ENCODE measurements around the gene VAT1L.

The VAT1L gene, protein sequence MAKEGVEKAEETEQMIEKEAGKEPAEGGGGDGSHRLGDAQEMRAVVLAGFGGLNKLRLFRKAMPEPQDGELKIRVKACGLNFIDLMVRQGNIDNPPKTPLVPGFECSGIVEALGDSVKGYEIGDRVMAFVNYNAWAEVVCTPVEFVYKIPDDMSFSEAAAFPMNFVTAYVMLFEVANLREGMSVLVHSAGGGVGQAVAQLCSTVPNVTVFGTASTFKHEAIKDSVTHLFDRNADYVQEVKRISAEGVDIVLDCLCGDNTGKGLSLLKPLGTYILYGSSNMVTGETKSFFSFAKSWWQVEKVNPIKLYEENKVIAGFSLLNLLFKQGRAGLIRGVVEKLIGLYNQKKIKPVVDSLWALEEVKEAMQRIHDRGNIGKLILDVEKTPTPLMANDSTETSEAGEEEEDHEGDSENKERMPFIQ

DNA sequence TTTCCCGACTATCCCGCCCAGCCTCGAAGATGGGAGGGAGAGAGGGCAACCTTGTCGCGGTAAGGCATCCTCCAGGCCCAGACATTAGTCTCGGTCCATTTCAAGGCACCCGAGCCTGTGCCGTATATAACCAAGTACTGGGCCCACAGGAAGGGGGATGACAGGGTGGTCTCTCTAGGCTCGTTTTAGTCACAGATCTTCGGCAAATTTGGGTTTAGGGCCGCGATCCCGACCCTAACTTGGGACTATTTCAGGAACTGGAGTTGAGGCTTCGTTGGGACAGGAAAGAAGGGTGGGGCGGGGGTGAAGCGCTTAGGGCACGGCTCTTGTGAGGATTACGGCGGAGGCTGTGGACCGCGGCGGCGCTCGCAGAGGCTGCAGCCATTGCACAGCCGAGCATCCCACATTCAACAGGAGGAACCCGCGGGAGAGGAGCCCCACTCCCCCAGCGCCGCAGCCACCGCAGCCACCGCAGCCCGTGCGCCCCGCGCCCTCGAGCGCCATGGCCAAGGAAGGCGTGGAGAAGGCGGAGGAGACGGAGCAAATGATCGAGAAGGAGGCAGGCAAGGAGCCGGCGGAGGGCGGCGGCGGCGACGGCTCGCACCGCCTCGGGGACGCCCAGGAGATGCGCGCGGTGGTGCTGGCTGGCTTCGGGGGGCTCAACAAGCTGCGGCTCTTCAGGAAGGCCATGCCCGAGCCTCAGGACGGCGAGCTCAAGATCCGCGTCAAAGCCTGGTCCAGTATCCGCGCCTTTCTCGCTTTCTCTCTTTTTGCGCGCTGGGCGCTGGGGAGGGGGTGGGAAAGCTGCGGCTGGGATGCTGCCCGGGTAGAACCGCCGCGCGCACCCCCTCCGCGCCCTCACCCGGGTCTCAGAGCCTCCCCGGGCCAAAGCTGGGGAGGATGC, at the start of gene VAT1L:
Gene VAT1L (plus strand): TSS at position 384 of the 904 bp plus-strand sequence. CDS start 119 bp downstream, at position 503.
- DNase-seq, result no peak

DNA sequence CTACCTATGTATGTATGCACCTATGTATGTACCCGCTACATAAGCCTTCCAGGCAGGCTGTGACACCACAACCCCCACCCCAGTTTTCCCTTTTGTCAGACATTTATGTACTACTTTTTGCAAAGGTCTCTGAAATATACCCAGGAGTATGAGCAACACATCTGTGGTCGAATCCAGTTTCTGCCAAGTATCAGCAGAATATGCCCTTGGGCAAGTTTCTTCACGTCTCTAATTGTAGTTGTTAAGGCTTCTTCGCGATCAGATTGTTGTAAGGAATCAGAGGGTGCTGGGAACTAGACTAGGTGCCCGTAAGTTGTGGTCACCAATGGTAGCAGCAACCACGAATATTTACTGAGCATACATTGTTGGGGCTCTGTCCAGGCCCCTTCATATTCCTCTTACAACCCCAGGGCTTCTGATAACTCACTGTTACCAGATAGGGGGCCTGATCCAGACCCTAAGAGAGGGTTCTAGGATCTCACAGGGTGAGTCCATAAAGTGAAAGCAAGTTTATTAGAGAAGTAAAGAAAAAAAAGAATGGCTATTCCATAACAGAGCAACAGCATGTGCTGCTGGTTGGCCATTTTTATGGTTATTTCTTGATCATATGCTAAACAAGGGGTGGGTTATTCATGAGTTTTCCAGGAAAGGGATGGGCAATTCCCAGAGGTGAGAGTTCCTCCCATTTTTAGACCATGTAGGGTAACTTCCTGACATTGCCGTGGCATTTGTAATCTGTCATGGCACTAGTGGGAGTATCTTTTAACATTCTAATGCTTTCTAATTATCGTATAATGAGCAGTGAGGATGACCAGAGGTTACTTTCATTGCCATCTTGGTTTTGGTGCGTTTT, 49.4 kb upstream of the VAT1L start:
- DNase-seq, result no peak

DNA sequence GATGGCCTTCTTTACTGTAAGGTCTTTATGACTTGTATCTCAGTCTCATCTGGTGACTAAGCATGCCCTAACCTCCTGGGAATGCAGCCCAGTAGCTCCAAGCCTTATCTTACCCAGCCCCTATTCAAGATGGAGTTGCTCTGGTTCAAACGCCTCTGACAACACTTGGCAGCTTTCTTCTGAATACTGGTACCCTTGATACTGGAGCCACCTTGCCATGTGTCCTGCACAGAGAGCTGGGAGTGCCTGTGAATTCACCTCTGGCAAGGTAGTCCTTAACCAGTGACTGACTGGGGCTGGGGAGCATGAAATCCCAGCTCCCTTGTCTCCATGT, 48.8 kb upstream of the VAT1L start:
- DNase-seq, result no peak

DNA sequence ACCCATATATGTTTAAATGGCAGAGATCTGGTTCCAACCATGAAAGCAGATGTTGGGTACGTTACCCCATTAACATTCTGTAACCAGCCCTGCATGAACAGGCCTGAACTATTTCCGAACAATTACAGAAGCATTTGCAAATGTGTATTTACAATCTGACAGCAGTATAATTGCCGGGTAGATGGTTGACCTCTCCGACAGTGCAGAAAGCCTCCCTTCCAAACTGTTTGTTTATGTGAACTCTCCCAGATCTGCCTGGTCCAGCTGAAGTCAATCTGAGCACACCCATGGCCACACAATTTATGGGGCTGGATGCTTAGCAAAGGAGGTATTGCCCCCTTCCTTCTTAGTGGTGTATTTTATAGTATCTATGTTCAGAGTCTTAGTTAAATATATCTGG, 44.2 kb upstream of the VAT1L start:
- no peak for DNase-seq

DNA sequence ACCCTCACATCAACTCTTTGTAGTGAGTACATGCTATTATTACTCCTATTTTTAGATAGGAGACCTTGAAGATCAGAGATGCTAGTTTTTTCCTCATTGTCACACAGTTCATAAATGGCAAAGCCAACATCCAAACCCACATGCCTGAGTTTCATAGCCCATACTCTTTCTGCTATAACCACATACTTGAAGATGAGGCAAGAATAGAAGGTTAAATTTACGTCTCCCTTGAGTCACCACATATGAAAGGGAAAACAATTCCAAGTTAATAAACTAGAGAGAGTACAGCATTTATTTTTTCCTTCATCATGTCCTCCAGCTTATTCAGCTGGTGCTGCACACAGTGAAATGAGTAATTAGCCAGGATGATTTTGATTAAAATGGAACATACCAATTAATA, 42.4 kb upstream of the VAT1L start:
- no peak for DNase-seq

DNA sequence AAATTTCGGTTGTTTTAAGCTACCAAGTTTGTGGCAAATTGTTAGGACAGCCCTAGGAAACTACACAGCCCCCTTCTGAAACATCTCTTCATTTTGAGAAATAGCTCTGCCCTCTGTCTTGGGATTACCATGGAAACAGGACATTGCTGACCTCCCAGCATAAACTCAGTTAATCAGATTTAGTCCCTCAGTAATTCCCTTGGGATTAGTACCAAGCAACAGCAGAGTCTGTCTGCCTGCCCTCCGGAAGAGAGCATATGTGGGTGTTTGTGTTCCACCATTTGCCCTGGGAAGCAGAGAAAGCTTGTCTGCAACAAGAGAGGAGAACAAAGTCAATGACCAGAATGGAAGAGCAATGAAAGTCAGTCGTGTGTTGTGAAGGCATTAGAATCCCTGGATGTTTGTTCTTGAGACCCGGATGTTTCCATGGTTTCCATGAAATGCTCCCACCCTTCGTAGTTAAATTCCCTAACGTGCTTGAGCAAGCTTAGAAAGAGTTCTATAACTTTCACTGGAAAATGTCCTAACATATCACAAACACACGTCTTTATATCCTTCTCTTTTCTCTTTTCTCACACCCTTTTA, 39.9 kb upstream of the VAT1L start:
- no peak for DNase-seq

DNA sequence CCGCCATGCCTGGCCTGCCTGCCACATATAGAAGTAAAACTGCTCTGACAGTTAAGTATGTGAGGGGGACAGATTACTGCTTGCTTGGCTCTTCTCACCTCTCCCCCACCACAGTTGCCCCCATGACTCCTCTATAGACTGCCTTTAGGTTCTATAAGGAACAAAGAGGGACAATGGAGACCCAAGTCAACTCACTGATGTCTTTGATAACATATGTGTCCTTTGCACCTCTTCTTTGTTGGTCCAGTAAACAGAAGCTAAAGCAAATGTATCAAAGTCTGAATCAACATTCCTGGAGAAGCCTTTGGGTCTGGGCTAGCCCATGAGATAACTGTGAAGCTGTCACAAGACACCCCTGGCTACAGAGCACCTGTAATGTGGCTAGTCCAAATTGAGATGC, 38.9 kb upstream of the VAT1L start:
- DNase-seq, result no peak

DNA sequence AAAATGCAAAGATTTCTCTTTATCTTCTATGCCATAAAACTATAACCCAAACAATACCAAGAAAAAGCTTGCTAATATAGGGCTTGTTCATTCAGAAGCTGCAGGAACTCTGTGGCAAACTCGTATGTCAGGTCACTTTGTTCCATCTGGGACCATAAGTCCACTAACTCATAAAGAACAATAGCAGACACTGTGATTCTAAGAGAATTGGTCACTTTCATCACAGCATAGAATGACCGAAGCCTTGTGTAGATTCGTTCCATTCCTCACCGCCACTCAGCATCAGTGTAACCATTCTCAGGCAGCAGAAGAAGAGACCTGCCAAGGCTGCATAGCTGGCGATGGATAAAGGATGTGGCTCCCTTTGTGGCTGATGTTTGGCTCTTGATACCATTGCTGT, 30.3 kb upstream of the VAT1L start:
- DNase-seq, result no peak

DNA sequence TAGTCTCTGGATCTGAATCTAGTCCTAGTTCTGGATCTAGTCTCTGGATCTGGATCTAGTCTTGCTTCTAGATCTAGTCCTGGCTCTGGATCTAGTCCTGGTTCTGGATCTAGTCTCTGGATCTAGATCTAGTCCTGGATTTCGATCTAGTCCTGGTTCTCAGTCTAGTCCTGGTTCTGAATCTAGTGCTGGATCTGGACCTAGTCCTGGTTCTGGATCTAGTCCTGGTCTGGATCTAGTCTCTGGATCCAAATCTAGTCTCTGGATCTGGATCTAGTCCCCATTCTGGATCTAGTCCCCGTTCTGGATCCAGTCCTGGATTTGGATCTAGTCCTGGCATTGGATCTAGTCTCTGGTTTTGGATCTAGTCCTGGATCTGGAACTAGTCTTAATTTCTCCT, 29.9 kb upstream of the VAT1L start:
- no peak for DNase-seq

DNA sequence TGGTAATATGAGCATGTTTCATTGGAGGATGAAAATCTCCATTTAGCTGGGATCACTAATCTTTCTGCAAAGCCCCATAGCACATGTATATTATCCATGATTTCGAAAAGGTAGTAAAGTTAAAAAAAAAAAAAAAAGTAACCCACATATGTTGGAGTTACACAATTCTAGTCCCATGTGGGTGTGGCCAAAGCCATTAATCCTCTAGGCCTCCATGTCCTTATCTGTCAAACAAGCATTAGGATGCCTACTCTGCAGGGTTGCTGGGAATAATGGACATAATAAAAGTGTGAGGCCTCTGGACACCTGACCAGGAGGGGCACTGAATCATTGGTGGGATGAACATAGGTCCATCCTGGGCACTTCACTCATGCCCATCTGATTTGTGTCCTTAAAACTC, 29.2 kb upstream of the VAT1L start:
- DNase-seq, result no peak

DNA sequence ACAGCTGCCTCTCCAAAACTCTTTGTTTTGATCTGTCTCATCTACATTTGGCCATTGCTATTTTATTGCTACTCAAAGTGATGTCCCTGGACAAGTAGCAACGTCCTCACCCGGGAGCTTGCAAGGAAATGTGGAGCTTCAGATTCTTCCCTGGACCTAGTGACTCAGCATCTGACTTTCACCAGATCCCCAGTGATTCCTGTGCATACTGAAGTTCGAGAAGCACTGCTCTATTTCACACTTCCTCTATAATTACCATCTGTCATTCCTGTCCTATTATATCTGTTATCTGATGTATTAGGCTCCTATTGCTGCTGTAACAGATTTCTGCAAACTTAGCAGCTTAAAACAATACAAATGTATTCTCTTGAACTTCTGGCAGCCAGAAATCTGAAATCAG, 28.5 kb upstream of the VAT1L start:
- DNase-seq, result no peak

DNA sequence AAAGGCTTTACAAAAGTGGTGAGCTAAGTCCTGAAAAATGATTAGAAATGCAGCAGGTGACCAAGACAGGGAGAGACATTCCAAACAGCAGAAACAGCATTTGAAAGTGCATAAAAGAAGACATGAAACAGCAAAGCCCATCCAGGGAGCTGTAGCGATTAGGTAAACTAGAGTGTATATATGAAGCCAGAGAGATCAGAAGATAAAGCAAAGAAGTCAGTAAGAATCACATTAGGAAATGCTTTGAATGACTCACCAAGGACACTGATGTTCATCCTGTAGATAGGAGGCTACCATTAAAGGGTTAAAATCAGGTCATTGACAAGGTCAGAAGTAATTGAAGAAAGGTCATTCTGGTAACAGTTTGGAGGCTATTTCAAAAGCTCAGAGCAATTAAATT, 27.6 kb upstream of the VAT1L start:
- DNase-seq, result no peak

DNA sequence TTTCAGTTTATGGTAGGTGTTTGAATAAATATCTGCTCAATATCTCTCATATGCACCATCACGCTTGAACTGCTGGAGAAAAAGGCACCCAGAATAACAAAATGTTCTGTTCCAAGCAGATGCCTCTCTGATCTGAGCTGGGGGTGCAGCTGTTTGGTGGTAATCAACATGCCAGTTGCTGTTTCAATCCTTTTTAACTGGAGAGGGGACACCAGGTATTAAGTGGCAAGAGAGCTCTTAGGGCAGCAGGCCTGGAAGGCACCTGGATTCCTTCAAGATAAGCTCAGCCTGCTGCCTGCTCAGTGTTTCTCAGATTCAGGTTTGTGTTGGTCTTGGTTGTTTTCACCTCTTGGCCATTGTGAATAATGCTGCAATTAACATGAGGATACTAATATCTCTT, 27.2 kb upstream of the VAT1L start:
- DNase-seq, result no peak

DNA sequence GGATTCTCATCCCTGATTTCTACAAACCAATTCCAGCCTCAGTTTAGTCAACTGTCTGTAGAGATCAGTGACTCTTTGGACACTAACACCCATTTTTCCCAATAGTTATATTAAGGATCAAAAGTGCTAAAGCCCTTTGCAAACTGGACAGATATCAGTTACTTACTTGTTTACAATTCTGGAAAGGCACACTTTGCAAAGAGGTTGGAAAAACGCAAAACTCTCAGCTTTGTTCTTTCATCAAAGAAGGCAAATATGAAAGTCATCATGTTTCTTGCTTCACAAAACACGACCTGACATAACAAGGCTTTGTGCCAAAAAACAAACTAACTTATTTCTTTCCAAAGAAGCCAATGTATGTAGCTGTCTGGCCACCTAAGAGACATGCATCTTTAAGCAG, 26.1 kb upstream of the VAT1L start:
- no peak for DNase-seq

DNA sequence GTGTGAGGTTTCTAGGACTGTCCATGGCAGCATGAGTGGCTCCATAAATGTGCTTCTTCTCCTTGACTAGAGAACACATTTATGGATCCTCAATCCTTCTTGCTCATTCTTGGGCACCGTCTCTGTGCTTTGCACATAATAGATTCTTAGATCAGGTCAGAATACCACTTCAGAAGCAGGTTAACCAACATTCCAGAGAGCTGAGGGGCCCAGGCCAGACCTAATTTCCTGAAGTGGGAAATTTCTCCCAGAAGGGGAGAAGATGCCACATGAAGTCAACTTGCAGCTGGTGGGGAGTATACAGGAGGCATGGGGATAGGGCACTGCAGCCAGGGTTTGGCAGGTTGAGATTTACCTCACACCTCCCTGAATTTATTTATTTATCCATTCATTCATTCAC, 24.4 kb upstream of the VAT1L start:
- no peak for DNase-seq

DNA sequence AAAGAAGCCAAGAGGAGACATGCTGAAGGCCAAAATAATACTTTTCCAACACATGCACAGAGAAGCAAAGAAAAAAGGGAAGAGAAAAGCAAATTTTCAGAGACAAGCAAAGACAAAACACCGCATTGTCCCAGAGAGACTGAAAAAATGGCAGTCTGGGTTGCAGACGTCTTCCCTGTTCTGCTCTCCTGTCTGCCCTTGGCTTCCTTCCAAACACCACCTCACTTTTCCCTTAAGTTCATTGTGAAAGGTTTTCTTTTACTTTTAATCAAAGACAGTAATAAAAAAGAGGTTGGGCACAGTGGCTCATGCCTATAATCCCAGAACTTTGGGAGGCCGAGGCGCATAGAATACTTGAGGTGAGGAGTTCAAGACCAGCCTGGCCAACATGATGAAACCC, 21.2 kb upstream of the VAT1L start:
- DNase-seq, result no peak

DNA sequence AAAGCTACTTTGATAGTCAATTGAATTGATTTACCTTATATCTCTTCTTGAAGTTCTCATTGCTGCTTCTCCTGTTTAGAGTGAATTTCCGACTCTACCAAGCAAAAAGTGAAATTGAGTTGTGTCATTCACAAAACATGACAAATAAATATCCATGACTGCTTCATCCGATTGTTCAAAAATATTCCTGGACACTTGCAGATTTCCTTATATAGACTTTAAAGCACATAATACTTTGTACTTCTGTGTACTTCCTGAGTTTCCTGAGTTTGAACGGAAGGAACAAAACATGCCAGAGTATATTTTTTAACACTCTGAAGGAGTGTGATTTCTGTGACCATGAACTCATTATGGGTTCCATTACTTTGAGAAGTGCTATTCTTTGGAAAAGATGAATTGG, 20.5 kb upstream of the VAT1L start:
- DNase-seq, result no peak

DNA sequence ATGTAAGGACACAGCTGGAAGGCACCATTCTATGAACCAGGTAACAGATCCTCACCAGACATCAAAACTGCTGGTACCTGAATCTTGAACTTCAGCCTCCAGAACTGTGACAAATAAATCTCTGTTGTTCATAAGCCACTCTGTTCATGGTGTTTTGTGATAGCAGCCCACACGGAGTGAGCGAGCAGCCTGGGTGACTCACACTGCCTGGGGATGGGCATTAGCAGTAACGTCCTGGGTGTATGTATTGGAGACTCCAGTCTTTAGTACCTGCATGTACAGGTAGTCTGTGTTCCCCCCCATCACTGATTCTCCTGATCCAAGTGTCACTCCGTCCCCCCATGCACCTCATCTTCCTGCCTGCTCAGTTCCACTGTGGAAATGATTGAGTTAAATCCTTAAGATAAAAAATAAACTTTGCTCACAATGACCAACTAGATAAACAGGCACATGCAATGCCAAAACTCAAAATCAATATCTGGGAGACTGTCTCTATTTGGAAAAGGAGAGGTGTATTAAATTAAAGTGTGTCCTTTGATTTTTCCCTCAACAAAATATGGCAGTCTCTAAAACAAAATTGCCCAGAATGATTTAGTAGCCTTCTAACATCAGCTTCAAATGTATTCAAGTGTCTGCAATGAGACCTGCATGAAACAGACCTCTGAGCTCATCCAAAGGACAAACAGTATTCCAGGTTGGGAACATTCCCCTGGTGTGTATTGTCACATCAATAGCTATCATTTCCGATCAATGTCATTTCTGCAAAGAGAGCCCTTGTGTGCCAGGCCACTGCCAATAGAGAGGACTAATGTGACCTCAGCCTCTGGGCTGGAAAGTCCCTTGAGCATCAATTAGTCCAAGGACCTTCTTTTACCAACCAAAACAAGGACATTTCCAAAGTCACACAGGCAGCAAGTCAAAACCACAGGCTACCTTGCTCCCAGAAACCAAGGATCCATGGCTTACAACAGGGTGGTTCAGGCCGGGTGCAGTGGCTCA, 12.2 kb upstream of the VAT1L start:
- no peak for DNase-seq

DNA sequence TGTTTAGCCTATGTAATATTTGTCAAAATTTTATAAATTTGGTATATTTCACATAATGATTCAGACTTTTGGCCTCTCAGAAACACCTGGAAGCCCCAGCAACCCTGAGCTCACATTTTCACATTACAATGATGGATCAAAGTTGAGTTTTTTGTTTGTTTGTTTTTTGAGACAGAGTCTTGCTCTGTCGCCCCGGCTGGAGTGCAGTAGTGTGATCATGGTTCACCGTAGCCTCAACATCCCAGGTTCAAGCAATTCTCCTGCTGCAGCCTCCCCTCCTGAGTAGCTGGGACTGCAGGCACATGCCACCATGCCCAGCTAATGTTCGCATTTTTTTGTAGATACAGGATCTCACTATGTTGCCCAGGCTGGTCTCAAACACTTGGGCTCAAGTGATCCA, 10.6 kb upstream of the VAT1L start:
- DNase-seq, result no peak

DNA sequence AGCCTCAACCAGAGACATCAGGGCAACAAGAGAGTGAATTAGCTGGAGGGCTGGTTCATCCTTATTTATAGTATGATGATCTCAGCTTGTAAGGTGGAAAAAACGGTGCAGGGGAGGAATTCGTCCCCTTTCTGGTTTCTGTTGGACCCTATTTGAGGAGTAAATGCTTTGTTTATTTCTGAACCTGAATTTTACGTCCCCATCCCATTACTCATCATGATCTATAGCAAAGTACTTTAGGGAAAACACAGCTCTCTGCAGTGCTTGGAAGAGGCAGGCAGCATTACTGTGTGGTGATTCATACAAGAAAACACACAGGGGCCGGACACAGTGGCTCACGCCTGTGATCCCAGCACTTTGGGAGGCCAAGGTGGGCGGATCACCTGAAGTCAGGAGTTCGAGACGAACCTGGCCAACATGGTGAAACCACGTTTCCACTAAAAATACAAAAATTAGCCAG, 8.0 kb upstream of the VAT1L start:
- no peak for DNase-seq

DNA sequence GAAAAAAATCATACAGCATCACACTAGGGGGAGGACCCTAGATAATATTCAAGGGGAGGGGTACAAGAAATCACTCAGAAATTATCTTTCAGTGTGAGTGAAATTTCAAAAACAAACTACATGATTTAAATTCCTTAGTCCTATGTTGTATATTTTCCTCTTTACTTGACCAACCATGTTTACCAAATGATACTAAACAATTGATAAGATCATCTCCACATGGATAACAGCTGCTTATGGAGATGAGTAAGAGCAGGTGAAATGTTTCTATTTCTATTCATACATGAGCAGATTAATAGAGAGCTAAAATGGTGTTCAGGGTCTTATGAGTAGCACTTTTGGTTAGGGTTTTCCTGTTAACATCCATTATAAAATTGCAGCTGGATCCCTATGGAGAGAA, 7.3 kb upstream of the VAT1L start:
- no peak for DNase-seq

DNA sequence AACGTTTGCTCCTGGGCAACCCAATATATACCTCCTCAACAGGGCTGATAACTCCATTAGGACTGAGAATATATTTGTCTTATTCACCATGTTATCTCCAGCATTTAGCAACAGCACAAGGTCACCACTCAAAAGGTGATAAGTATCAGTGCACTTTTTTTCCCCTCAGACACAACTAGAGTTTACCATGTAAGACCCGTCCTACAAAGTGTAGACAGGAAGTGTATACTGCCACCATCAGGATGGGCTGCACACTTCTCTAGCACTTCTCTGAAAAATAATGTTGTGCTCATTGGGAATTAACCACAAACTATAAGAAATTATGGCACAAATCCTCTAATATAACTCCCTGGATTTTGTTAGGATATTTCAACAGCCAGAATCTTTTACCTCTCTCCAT, 5.7 kb upstream of the VAT1L start:
- no peak for DNase-seq

Data from NCI-H446 treated with DMSO at 0.1 percent for 48 hours (cell line).